Activated CD4-positive, alpha-beta T cell treated with anti-CD3 and anti-CD28 coated beads, Interleukin-2, amount 50 U/mL, for 24 hours (primary cell): Measurements from ENCODE around the gene ARHGAP25.

Experiments used
- DNase-seq, 2 donors: peaks; one replicate each; pipeline ENCODE4 v3.0.0-alpha.2; 2020; ENCODE audit warnings: low read depth in 1 of 2, low spot score in 1 of 2

The ARHGAP25 gene

GRCh38 chr2:68860111-68860510 lies 125.5 kb downstream of the ARHGAP25 start:
- DNase-seq, result no peak

- DNase-seq, result no peak
Measured at GRCh38 chr2:68861330-68861729, 126.7 kb downstream of the ARHGAP25 start.

- DNase-seq, result no peak
Measured at GRCh38 chr2:68862889-68863288, 128.3 kb downstream of the ARHGAP25 start.

GRCh38 chr2:68863996-68864395 lies 129.4 kb downstream of the ARHGAP25 start:
- DNase-seq, result no peak

GRCh38 chr2:68865108-68865507 lies 130.5 kb downstream of the ARHGAP25 start:
- no peak for DNase-seq

GRCh38 chr2:68870215-68870614 lies 135.6 kb downstream of the ARHGAP25 start:
- no peak for DNase-seq

- DNase-seq, result no peak
Measured at GRCh38 chr2:68871159-68871764, 136.7 kb downstream of the ARHGAP25 start, which contains the start of gene BMP10. TSS of gene BMP10 (minus strand) at chr2:68871397. CDS start at chr2:68871358, 39 bp downstream.
